LNCaP clone FGC (cell line): ENCODE measurements around the gene NPAS1.
"Not testable (repeated sequence)": the region's sequence is repeated elsewhere in the genome, so short reads cannot be mapped to it uniquely, and the experiment has no call there.

Experiments
- DNase-seq: peaks from one replicate; pipeline ENCODE4 v3.0.0-alpha.2; 2011; ENCODE audit warnings: low read depth
- H3K4me3 ChIP-seq: 2 replicates; pipeline ENCODE4 v1.5.1; 2011; ENCODE audit warnings: mild to moderate bottlenecking, low read depth, low read length, control low read depth
- TF ChIP-seq, protein P1 (sequence below): IDR thresholded peaks from 2 replicates; pipeline ENCODE4 v1.5.1; 2012; ENCODE audit warnings: mild to moderate bottlenecking; ENCODE audit not compliant: control insufficient read depth, insufficient read depth; ENCODE audit errors: extremely low read depth

The NPAS1 gene

DNA sequence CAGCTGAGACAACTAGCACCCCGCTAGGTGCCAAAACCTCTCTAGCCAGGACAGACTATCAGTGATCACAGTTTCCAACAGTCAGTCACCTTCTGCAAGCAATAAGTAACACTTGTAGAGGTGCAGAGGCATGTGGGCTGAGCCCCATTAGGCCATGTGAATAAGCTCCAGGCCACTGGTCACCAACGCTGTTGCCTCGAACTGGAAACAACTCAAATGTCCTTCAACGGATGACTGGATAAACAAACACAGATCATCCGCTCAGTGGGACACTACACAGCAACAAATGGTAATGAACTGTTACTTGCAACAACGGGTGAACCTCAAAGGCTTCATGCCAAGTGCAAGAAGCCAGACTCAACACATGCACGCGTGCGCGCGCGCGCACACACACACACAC, 56.3 kb downstream of the NPAS1 start:
- DNase-seq = no peak
- H3K4me3 ChIP-seq = no peak overlapping the region
- TF ChIP-seq, protein P1, sequence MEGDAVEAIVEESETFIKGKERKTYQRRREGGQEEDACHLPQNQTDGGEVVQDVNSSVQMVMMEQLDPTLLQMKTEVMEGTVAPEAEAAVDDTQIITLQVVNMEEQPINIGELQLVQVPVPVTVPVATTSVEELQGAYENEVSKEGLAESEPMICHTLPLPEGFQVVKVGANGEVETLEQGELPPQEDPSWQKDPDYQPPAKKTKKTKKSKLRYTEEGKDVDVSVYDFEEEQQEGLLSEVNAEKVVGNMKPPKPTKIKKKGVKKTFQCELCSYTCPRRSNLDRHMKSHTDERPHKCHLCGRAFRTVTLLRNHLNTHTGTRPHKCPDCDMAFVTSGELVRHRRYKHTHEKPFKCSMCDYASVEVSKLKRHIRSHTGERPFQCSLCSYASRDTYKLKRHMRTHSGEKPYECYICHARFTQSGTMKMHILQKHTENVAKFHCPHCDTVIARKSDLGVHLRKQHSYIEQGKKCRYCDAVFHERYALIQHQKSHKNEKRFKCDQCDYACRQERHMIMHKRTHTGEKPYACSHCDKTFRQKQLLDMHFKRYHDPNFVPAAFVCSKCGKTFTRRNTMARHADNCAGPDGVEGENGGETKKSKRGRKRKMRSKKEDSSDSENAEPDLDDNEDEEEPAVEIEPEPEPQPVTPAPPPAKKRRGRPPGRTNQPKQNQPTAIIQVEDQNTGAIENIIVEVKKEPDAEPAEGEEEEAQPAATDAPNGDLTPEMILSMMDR = no peak

DNA sequence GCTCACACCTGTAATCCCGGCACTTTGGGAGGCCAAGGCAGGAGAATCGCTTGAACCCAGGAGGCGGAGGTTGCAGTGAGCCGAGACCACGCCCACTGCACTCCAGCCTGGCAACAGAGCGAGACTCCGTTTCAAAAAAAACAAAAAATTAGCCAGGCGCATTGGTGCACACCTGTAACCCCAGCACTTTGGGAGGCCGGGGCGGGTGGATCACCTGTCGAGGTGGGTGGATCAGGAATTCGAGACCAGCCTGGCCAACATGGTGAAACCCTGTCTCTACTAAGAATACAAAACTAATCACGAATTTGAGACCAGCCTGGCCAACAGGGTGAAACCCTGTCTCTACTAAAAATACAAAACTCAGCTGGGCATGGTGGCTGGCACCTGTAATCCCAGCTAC, 58.7 kb downstream of the NPAS1 start:
- not testable (repeated sequence) for H3K4me3 ChIP-seq, DNase-seq

DNA sequence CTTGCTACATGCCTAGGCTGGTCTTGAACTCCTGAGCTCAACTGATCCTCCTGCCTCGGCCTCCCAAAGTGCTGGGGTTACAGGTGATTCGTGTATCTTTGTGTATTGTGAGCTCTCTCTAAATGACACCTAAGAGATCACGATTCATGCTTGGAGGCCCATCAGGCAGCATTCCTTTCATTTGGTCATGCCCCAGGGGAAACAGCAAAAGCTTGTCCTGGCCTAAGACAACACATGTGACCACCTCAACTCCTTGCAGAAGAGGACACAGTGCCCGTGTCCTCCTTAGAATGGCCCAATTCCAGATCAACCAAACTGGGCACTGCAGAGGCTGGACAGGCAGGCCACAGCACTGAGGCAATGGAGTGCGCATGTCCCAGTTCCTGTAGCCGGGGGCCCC, 61.5 kb downstream of the NPAS1 start:
- H3K4me3 ChIP-seq = no peak overlapping the region
- TF ChIP-seq, protein P1 = no peak
- no peak for DNase-seq

DNA sequence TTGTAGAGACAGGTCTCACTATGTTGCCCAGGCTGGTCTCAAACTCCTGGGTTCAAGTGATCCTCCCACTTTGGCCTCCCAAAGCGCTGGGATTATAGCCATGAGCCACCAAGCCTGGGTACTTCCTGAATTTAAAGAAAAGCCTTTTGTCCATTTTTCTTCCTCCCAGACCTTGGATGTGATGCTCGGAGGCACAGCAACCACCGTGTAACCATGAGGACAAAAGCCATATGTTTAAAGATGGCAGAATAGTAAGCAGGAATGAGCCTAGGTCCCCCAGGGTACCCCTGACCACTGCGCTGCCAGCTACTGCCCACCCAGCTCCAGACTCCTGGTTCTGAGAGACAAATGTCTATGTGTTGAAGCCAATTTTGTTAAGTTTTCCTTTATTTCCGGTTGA, 62.9 kb downstream of the NPAS1 start:
- TF ChIP-seq, protein P1 = no peak
- no peak overlapping the region for H3K4me3 ChIP-seq
- DNase-seq = no peak

DNA sequence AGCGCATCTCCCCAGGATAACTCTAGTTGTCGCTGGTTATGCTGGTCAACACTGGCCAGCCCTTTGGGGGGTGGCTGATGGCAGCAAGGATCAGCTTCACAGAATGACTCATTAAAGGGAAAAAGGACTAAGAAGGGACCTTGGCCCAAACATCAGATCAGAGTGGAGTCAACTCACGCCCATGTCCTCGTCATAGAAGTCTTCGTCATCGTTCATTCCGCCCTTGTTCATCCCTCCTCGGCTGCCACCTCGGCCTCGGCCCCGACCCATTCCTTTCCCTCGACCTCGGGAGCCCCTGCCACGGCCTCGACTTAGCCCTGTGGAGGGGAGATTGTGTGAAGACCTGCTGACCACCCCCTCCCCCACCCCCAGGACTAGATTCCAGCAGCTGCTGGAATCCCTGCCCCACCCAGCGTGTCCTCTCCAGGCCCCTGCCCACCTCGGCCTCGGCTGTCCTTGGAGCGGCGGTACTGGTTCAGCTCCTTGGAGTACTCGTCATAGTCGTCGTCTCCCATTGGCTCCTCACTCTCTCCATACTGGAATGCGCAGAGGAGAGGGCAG, 65.3 kb downstream of the NPAS1 start:
- DNase-seq = no peak
- no peak overlapping the region for H3K4me3 ChIP-seq
- TF ChIP-seq, protein P1 = no peak

DNA sequence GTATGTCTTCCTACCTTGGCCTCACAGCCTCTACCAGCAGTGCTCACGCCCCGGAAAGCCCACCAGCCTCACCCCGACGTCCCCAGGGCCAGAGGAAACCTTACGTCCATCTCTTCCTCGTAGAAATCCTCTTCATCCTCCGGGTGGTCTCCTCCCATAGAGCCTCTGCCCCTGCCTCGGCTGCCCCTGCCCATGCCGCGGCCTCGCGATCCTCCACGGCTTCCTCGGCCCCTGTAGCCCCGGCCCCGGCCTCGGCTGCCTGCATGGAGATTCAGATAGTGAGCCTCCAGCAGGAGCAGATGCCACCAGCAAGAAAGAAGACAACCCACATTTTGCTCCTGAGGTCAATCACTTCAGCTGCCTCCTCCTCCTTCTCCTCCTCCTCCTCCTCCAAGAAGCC, 66.6 kb downstream of the NPAS1 start:
- H3K4me3 ChIP-seq = no peak overlapping the region
- TF ChIP-seq, protein P1 = no peak
- DNase-seq = no peak

DNA sequence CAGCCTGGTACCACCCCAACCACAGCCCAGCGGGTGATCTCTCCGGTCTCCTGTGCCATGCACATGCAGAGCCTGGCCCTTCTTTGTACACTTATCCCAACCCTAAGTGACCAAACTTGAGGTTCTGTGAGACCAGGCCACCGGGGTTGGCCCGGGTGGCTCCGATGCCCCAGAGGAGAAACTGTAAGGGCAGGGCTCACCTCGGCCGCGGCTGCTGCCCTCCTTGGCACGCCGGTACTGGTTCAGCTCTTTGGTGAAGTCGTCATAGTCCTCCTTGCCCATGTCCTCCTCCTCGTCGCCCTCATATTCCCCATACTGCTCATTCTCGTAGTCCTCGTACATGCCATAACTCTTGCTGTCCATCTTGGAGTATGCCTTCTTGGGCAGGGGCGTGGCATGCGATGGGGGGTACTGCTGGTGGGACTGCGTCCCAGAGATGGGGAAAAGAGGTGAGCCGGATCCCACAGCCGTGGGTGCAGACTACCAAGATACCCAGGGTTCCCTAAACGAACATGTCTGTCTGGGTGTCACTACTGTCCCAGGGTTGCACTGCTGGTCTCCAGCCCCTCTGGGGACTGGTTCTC, 70.2 kb downstream of the NPAS1 start:
- no peak for DNase-seq
- TF ChIP-seq, protein P1 = no peak

DNA sequence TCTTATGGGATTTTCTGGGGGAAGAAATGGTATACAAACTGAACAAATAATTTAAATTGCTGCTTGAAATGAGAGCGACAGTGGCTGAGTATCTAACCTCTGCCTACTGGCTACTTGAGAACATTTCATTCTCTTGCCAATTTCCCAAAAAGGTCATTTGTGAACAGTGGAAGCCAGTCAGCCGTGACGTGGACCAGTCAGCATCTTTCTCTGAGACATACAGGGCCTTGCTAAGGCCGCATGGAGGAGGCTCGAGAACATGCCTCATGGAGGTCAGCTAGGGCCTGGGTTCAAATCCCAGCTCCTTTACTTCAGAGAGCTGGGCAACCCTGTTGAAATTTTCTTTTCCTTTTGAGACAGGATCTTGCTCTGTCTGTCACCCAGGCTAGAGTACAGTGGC, 73.6 kb downstream of the NPAS1 start:
- TF ChIP-seq, protein P1 = no peak
- DNase-seq = no peak
- H3K4me3 ChIP-seq = no peak overlapping the region

More for the DNA sequence above, 70.2 kb downstream of the NPAS1 start:
- H3K4me3 ChIP-seq = no peak overlapping the region
